HepG2 (cell line): Measurements from ENCODE around the gene MYRIP. TPM values are rescaled to one million over a fixed set of nuclear protein-coding genes. Genes with fewer than 3 reads are reported as not detected.

Experiments used
- ASH2L ChIP-seq: fragments of 300-600, 200-600 bp; sonication (generic); IDR thresholded peaks from 2 replicates; pipeline ENCODE4 v1.7.0; 2017; ENCODE audit warnings: low read depth, mild to moderate bottlenecking, moderate library complexity, mixed read lengths, low read length; ENCODE audit not compliant: insufficient read length
- FOXC1 ChIP-seq: sonication (generic); formaldehyde crosslinking; IDR thresholded peaks from 2 replicates; pipeline ENCODE4 v1.8.0; 2022; ENCODE audit warnings: mild to moderate bottlenecking, missing genetic modification reagents, borderline replicate concordance
- HNF4A ChIP-seq: sonication (generic); formaldehyde crosslinking; IDR thresholded peaks from 2 replicates; pipeline ENCODE4 v1.4.0; 2020; ENCODE audit warnings: missing genetic modification reagents
- HNRNPL ChIP-seq: fragments of 200-400 bp; formaldehyde crosslinking; IDR thresholded peaks from 2 replicates; pipeline ENCODE4 v1.6.1; 2017; ENCODE audit warnings: mild to moderate bottlenecking, low read depth, low read length
- MED1 ChIP-seq: sonication (generic); formaldehyde crosslinking; IDR thresholded peaks from 2 replicates; pipeline ENCODE4 v1.4.0; 2020; ENCODE audit warnings: missing genetic modification reagents
- NFIB ChIP-seq: sonication (generic); formaldehyde crosslinking; IDR thresholded peaks from 2 replicates; pipeline ENCODE4 v1.9.0; 2021; ENCODE audit warnings: missing genetic modification reagents, mild to moderate bottlenecking, borderline replicate concordance
- SAP130 ChIP-seq: IDR thresholded peaks from 2 replicates; pipeline ENCODE4 v1.6.1; 2016; ENCODE audit warnings: low read depth
- SMAD1 ChIP-seq: sonication (generic); formaldehyde crosslinking; IDR thresholded peaks from 2 replicates; pipeline ENCODE4 v1.4.0; 2020; ENCODE audit warnings: missing genetic modification reagents, low read depth, mild to moderate bottlenecking, borderline replicate concordance
- SOX13 ChIP-seq, 3 experiments: fragments of 450-650 bp in 1 of 3; sonication (generic) in 1 of 3; formaldehyde crosslinking in 1 of 3; IDR thresholded peaks in 2 of 3; conservative IDR thresholded peaks in 1 of 3; 2 replicates each; pipeline versions ENCODE4 v1.5.0 to v1.6.1; 2016 to 2020; ENCODE audit warnings: antibody characterized with exemption in 1 of 3, mild to moderate bottlenecking in 1 of 3, missing compliant biosample characterization in 1 of 3, missing genetic modification reagents in 1 of 3, moderate library complexity in 1 of 3
- polyA plus RNA-seq, 8 experiments: library from polyadenylated mRNA; depleted of rRNA in 3 of 8; stranded (reverse) in 7 of 8; unstranded in 1 of 8; fragments of >200 nt; fragmentation: Illumina TruSeq in 4 of 8; extraction: Trizol in 4 of 8; gene quantifications; 2 replicates each; pipeline versions ENCODE4 v1.2.1 to v1.2.3, GENCODE V29; 2011 to 2016; ENCODE audit warnings: low read depth in 4 of 8, missing spikeins in 1 of 8, mixed read lengths in 1 of 8; ENCODE audit not compliant: insufficient read depth in 1 of 8
- total RNA-seq, 5 experiments: library from RNA; depleted of rRNA; stranded (reverse); fragments of >200 nt; fragmentation: Illumina TruSeq; extraction: Trizol; gene quantifications; 2 replicates each; pipeline ENCODE4 v1.2.3, GENCODE V29; 2016; ENCODE audit warnings: low read depth in 1 of 5
- TF ChIP-seq, protein P1 (sequence below): sonication (generic); formaldehyde crosslinking; IDR thresholded peaks from 2 replicates; pipeline ENCODE4 v1.4.0; 2020; ENCODE audit warnings: missing genetic modification reagents
- TF ChIP-seq, protein P2 (sequence below): IDR thresholded peaks from 2 replicates; pipeline ENCODE4 v1.4.0; 2020; ENCODE audit warnings: mild to moderate bottlenecking, missing genetic modification reagents

Gene MYRIP
- total and polyA plus RNA-seq, 2 of the 13 experiments (the other 11 are each of a cell fraction or from before 2014, with no cell fraction given): 0.64 to 0.84 TPM

DNA sequence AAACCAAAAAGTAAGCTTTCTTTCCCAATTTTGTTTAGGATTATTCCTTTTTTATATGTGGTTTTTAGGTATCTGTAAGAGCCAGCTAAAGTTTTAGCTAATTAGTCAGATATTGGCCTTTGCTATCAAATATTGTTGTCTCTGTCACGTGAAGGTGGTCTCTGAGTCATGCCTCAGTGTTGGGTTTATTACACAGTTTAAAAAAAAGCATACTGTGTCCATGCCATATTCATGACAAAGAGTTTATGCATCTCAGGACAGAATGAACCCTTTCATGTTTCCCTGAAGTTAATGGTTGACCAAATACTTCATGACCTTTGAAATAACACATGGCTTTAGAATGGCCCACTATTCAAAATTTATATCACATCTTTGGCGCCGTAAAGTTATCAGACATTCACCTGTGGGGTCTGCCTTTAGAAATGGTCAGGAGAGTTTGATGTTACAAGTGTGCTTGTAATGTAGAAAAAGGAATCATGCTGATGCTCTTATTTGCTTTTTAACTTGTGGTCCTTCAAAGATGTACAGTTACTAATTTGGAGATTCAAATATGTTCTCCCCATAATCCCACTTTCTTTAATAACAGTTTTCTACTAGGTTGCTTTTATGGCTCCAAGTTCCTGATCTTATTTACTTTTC is 101.5 kb downstream of the MYRIP start (continued):
- TF ChIP-seq HNF4A (CRISPR knock-in tag): peak; percentile 33; the same call in 1 of the 2 replicates
- peak; percentile 25; the same call in 1 of the 2 replicates for TF ChIP-seq SAP130 (CRISPR knock-in tag)
- 0 out of 2 replicates have a peak, but pooled peaks have one; percentile 33 for TF ChIP-seq MED1 (CRISPR knock-in tag)
- TF ChIP-seq NFIB: no peak
- no peak for TF ChIP-seq HNRNPL
- TF ChIP-seq, protein P1, sequence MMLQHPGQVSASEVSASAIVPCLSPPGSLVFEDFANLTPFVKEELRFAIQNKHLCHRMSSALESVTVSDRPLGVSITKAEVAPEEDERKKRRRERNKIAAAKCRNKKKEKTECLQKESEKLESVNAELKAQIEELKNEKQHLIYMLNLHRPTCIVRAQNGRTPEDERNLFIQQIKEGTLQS (CRISPR knock-in tag): peak; percentile 73
- no peak for TF ChIP-seq SOX13 (IDR thresholded peaks at IDR 0.05)
- peak in 1 of 2 experiments; percentile 84; a peak in 2 of 4 replicates for TF ChIP-seq SOX13 (CRISPR knock-in tag; conservative IDR thresholded peaks at IDR 0.05 in 1 of 2, IDR thresholded peaks at IDR 0.05 in 1 of 2)
- TF ChIP-seq SMAD1 (CRISPR knock-in tag): no peak
- TF ChIP-seq, protein P2, sequence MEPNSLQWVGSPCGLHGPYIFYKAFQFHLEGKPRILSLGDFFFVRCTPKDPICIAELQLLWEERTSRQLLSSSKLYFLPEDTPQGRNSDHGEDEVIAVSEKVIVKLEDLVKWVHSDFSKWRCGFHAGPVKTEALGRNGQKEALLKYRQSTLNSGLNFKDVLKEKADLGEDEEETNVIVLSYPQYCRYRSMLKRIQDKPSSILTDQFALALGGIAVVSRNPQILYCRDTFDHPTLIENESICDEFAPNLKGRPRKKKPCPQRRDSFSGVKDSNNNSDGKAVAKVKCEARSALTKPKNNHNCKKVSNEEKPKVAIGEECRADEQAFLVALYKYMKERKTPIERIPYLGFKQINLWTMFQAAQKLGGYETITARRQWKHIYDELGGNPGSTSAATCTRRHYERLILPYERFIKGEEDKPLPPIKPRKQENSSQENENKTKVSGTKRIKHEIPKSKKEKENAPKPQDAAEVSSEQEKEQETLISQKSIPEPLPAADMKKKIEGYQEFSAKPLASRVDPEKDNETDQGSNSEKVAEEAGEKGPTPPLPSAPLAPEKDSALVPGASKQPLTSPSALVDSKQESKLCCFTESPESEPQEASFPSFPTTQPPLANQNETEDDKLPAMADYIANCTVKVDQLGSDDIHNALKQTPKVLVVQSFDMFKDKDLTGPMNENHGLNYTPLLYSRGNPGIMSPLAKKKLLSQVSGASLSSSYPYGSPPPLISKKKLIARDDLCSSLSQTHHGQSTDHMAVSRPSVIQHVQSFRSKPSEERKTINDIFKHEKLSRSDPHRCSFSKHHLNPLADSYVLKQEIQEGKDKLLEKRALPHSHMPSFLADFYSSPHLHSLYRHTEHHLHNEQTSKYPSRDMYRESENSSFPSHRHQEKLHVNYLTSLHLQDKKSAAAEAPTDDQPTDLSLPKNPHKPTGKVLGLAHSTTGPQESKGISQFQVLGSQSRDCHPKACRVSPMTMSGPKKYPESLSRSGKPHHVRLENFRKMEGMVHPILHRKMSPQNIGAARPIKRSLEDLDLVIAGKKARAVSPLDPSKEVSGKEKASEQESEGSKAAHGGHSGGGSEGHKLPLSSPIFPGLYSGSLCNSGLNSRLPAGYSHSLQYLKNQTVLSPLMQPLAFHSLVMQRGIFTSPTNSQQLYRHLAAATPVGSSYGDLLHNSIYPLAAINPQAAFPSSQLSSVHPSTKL (CRISPR knock-in tag): peak; percentile 61
- no peak for TF ChIP-seq FOXC1 (CRISPR knock-in tag)
- TF ChIP-seq ASH2L: peak; percentile 84
